Esophagus squamous epithelium (tissue), 4 donors: ENCODE data around the gene ADORA2A.
A peak's percentile ranks its signal among the peaks of the same experiment; 100 is the strongest.

Experiments used
- POLR2A ChIP-seq, 4 donors: fragments of 450-650 bp; IDR thresholded peaks; one replicate each; pipeline ENCODE4 v1.6.1; 2017; ENCODE audit warnings: antibody characterized with exemption in 4 of 4, mild to moderate bottlenecking in 4 of 4, moderate library complexity in 3 of 4
- TF ChIP-seq, protein P1 (sequence below), 6 experiments: fragments of 450-650 bp in 4 of 6; fragments of 200-600 bp in 2 of 6; sonication (generic) in 2 of 6; IDR thresholded peaks; one replicate each; pipeline ENCODE4 v1.5.1; 2016 to 2019; ENCODE audit warnings: antibody characterized with exemption in 6 of 6, mild to moderate bottlenecking in 4 of 6, moderate library complexity in 4 of 6

- TF ChIP-seq, protein P1, sequence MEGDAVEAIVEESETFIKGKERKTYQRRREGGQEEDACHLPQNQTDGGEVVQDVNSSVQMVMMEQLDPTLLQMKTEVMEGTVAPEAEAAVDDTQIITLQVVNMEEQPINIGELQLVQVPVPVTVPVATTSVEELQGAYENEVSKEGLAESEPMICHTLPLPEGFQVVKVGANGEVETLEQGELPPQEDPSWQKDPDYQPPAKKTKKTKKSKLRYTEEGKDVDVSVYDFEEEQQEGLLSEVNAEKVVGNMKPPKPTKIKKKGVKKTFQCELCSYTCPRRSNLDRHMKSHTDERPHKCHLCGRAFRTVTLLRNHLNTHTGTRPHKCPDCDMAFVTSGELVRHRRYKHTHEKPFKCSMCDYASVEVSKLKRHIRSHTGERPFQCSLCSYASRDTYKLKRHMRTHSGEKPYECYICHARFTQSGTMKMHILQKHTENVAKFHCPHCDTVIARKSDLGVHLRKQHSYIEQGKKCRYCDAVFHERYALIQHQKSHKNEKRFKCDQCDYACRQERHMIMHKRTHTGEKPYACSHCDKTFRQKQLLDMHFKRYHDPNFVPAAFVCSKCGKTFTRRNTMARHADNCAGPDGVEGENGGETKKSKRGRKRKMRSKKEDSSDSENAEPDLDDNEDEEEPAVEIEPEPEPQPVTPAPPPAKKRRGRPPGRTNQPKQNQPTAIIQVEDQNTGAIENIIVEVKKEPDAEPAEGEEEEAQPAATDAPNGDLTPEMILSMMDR (IDR thresholded peaks at IDR 0.05): peak in 2 of 6 experiments; percentile 17 to 33
- no peak for TF ChIP-seq POLR2A (IDR thresholded peaks at IDR 0.05)
Measured at GRCh38 chr22:24421428-24421931, 5.9 kb upstream of the ADORA2A start.
